ENCODE results near the gene RAB3D. TPM values are rescaled to one million over a fixed set of nuclear protein-coding genes. Genes with fewer than 3 reads are reported as not detected.

Gene RAB3D
- total RNA-seq, 1 experiment from 2014 or later: 29.4 TPM

- TF ChIP-seq CTCF (conservative IDR thresholded peaks at IDR 0.05): no peak
- DNase-seq: no peak
- Histone ChIP-seq H3K23me2 (ENCODE audit: insufficient read length, low read depth, low read length, poor library complexity, severe bottlenecking) (peaks cover 12% of the 10 kb centered on the region), H4K91ac (ENCODE audit: insufficient read length, low read depth, low read length) (no peak overlapping the region), H3K56ac (ENCODE audit: insufficient read length, low read depth, low read length) (no peak overlapping the region), H3K4me1 (ENCODE audit: insufficient read depth, low read length) (peaks cover 2% of the 10 kb centered on the region; the same call in 1 of the 2 replicates), H3K9me3 (ENCODE audit: control insufficient read depth, low read depth, low read length) (no peaks in the 10 kb centered on the region), H3T11ph (ENCODE audit: low read length) (no peak overlapping the region), H3K9ac (ENCODE audit: extremely low read depth, insufficient read length, low read length) (no peak overlapping the region), H3K23ac (ENCODE audit: insufficient read length, low read depth, low read length) (no peak overlapping the region), H3K27ac (ENCODE audit: insufficient read length, low read depth, low read length) (no peak overlapping the region), H2AK5ac (ENCODE audit: insufficient read length, low read length) (no peak overlapping the region), H3K4me2 (ENCODE audit: insufficient read depth, insufficient read length, low read length) (no peak overlapping the region), H4K20me1 (ENCODE audit: control insufficient read depth, insufficient read depth, insufficient read length) (no peaks in the 10 kb centered on the region), H2BK120ac (ENCODE audit: low read depth, low read length, poor library complexity, severe bottlenecking) (no peak overlapping the region), H2BK12ac (ENCODE audit: insufficient read length, low read depth, low read length) (no peak overlapping the region), H4K5ac (ENCODE audit: insufficient read length, low read depth, low read length) (no peak overlapping the region), H4K8ac (replicated peaks; ENCODE audit: insufficient read length, low read depth, low read length) (no peak overlapping the region), H3K4ac (ENCODE audit: low read depth, low read length) (no peak overlapping the region), H2BK20ac (ENCODE audit: low read depth, low read length, poor library complexity, severe bottlenecking) (no peak overlapping the region), H3K18ac (ENCODE audit: insufficient read length, low read depth, low read length) (no peak overlapping the region), H3K27me3 (ENCODE audit: insufficient read depth, low read length) (no peaks in the 10 kb centered on the region; the same call in 1 of the 2 replicates), H3K79me1 (ENCODE audit: insufficient read depth, low read depth, low read length, poor library complexity, severe bottlenecking) (no peaks in the 10 kb centered on the region), H3K14ac (ENCODE audit: insufficient read depth, low read length) (no peak overlapping the region), H2BK15ac (ENCODE audit: low read depth, low read length) (no peak overlapping the region), H2AFZ (ENCODE audit: low read length) (no peak overlapping the region), H3K79me2 (ENCODE audit: insufficient read depth, low read length) (no peaks in the 10 kb centered on the region), H2BK5ac (ENCODE audit: insufficient read length, low read length) (no peak overlapping the region)
- Mint-ChIP-seq H3K4me1 (peaks cover 13 to 36% of the 10 kb centered on the region in 2 experiments), H3K9me3 (no peaks in the 10 kb centered on the region; a peak in 1 of 5 replicates), H3K36me3 (ENCODE audit: insufficient read depth in 1 of 3, low read depth in 3 of 3) (no peaks in the 10 kb centered on the region; a peak in 2 of 7 replicates), H3K27ac (no peak overlapping the region), H3K27me3 (ENCODE audit: low read depth) (peaks cover 52% of the 10 kb centered on the region), H3K4me3 (peak overlapping the region in 1 of 2 experiments; percentile 35; a peak in 1 of 5 replicates)
- WGBS (ENCODE audit: extremely low coverage, insufficient read length, low lambda C conversion rate): no CpG with 5 or more reads among the region's 11 CpGs
These were observed 20.0 kb upstream of the RAB3D start for GRCh38 chr19:11359421-11359820.

Measured in H9 (cell line).